OCI-LY1 (cell line): ENCODE data around the gene E2F1.
A peak's percentile ranks its signal among the peaks of the same experiment; 100 is the strongest.

Experiments used
- H2AFZ ChIP-seq: fragments of 200-600 bp; sonication (generic), shearing (Covaris generic); 2 replicates; pipeline ENCODE4 v1.6.0; 2014; ENCODE audit warnings: antibody characterized with exemption, mild to moderate bottlenecking, low read length
- H3F3A ChIP-seq: fragments of 200-600 bp; sonication (generic), shearing (Covaris generic); 2 replicates; pipeline ENCODE4 v1.6.0; 2014; ENCODE audit warnings: mild to moderate bottlenecking, antibody characterized with exemption, low read length, moderate library complexity; ENCODE audit not compliant: insufficient read depth
- H3K27ac ChIP-seq: fragments of 200-600 bp; sonication (generic); 2 replicates; pipeline ENCODE4 v1.5.1; 2014; ENCODE audit warnings: low read length, mixed run types, mild to moderate bottlenecking, low read depth; ENCODE audit not compliant: poor library complexity, severe bottlenecking
- H3K27me3 ChIP-seq: fragments of 200-600 bp; sonication (generic); 2 replicates; pipeline ENCODE4 v1.6.0; 2014; ENCODE audit warnings: antibody characterized with exemption, mild to moderate bottlenecking, low read length, moderate library complexity; ENCODE audit not compliant: insufficient read depth
- H3K36me3 ChIP-seq: fragments of 200-600 bp; sonication (generic); 2 replicates; pipeline ENCODE4 v1.6.1; 2014; ENCODE audit warnings: mild to moderate bottlenecking, antibody characterized with exemption, low read length, moderate library complexity, mixed read lengths; ENCODE audit not compliant: insufficient read depth
- H3K4me1 ChIP-seq: fragments of 200-600 bp; sonication (generic); 2 replicates; pipeline ENCODE4 v1.5.1; 2014; ENCODE audit warnings: mild to moderate bottlenecking, low read length, moderate library complexity; ENCODE audit not compliant: insufficient read depth, severe bottlenecking
- H3K4me2 ChIP-seq: fragments of 200-600 bp; sonication (generic), shearing (Covaris generic); 2 replicates; pipeline ENCODE4 v1.6.1; 2014; ENCODE audit warnings: low read length
- H3K4me3 ChIP-seq: fragments of 200-600 bp; sonication (generic); 2 replicates; pipeline ENCODE4 v1.5.1; 2014; ENCODE audit warnings: low read length, low read depth, mild to moderate bottlenecking, mixed read lengths; ENCODE audit not compliant: poor library complexity, severe bottlenecking
- H3K79me2 ChIP-seq: fragments of 200-600 bp; shearing (Covaris generic); 2 replicates; pipeline ENCODE4 v1.6.1; 2016; ENCODE audit warnings: mixed run types, low read length, mixed read lengths; ENCODE audit not compliant: insufficient read depth
- H3K9ac ChIP-seq: fragments of 200-600 bp; sonication (generic), shearing (Covaris generic); 2 replicates; pipeline ENCODE4 v1.6.1; 2014; ENCODE audit warnings: mild to moderate bottlenecking, low read length, mixed read lengths
- H3K9me2 ChIP-seq: fragments of 200-600 bp; sonication (generic), shearing (Covaris generic); 2 replicates; pipeline ENCODE4 v1.6.1; 2014; ENCODE audit warnings: low read depth, mild to moderate bottlenecking, low read length, mixed read lengths
- H3K9me3 ChIP-seq: fragments of 200-600 bp; shearing (Covaris generic); 2 replicates; pipeline ENCODE4 v1.6.1; 2014; ENCODE audit warnings: low read length, mixed read lengths
- H4K20me1 ChIP-seq: fragments of 200-600 bp; sonication (generic), shearing (Covaris generic); 2 replicates; pipeline ENCODE4 v1.6.0; 2016; ENCODE audit warnings: mild to moderate bottlenecking, low read length; ENCODE audit not compliant: insufficient read depth
- CTCF ChIP-seq: fragments of 200-600 bp; sonication (generic), shearing (Covaris generic); IDR thresholded peaks from 2 replicates; pipeline ENCODE4 v1.5.1; 2017; ENCODE audit warnings: mild to moderate bottlenecking, antibody characterized with exemption, low read length, moderate library complexity, mixed read lengths
- EZH2 ChIP-seq: fragments of 200-600 bp; sonication (generic), shearing (Covaris generic); IDR thresholded peaks from 2 replicates; pipeline ENCODE4 v1.8.0; 2017; ENCODE audit warnings: borderline replicate concordance, mixed run types, mild to moderate bottlenecking, antibody characterized with exemption, low read length, moderate library complexity, mixed read lengths

E2F1 gene

GRCh38 chr20:33664085-33664761 is 22.0 kb downstream of the E2F1 start:
- no peaks in the 10 kb centered on the region for H3K9me3 ChIP-seq
- no peaks in the 10 kb centered on the region for H3K27me3 ChIP-seq
- H3K9ac ChIP-seq, result peak overlapping the region; percentile 86
- peak overlapping the region; percentile 70 for H3K4me3 ChIP-seq
- H3K79me2 ChIP-seq, result no peaks in the 10 kb centered on the region
- peaks cover 48% of the 10 kb centered on the region for H3K36me3 ChIP-seq
- peak overlapping the region; percentile 79 for H3K27ac ChIP-seq
- H3K4me2 ChIP-seq, result peak overlapping the region; percentile 85
- peaks cover 73% of the 10 kb centered on the region for H3K4me1 ChIP-seq
- no peaks in the 10 kb centered on the region for H3F3A ChIP-seq
- no peaks in the 10 kb centered on the region for H4K20me1 ChIP-seq
- H2AFZ ChIP-seq, result no peak overlapping the region
- no peaks in the 10 kb centered on the region for H3K9me2 ChIP-seq
- TF ChIP-seq EZH2, result no peak
- no peak for TF ChIP-seq CTCF

GRCh38 chr20:33663161-33664084 is 22.8 kb downstream of the E2F1 start:
- H3K79me2 ChIP-seq, result no peaks in the 10 kb centered on the region
- peaks cover 65% of the 10 kb centered on the region for H3K4me1 ChIP-seq
- H2AFZ ChIP-seq, result no peak overlapping the region

GRCh38 chr20:33662172-33662571 is 24.0 kb downstream of the E2F1 start, which contains the start of gene C20orf144:
C20orf144 (plus strand) TSS chr20:33662327; CDS start chr20:33662346, 19 bp downstream.
- Histone ChIP-seq H2AFZ (no peak within 1 kb of the TSS), H3K27ac (peak within 1 kb of the TSS; percentile 65)

More at GRCh38 chr20:33663161-33664084, 22.8 kb downstream of the E2F1 start:
- Histone ChIP-seq H3K27ac (peak overlapping the region; percentile 79), H3K9me2 (no peaks in the 10 kb centered on the region), H3K4me2 (peak overlapping the region; percentile 85), H3F3A (no peaks in the 10 kb centered on the region), H3K27me3 (no peaks in the 10 kb centered on the region), H3K9me3 (no peaks in the 10 kb centered on the region), H4K20me1 (no peaks in the 10 kb centered on the region), H3K9ac (peak overlapping the region; percentile 86), H3K36me3 (peaks cover 48% of the 10 kb centered on the region), H3K4me3 (peak overlapping the region; percentile 70)
- no peak for TF ChIP-seq CTCF
- no peak for TF ChIP-seq EZH2

More at GRCh38 chr20:33662172-33662571, 24.0 kb downstream of the E2F1 start, which contains the start of gene C20orf144:
- Histone ChIP-seq H3K9ac (peak within 1 kb of the TSS; percentile 86), H3K4me3 (peak within 1 kb of the TSS; percentile 70), H3K36me3 (peaks cover 49% of the 10 kb centered on the region), H4K20me1 (no peaks in the 10 kb centered on the region), H3K4me1 (peaks cover 53% of the 10 kb centered on the region), H3K79me2 (no peaks in the 10 kb centered on the region), H3K9me2 (no peaks in the 10 kb centered on the region), H3K9me3 (no peaks in the 10 kb centered on the region), H3F3A (no peaks in the 10 kb centered on the region), H3K27me3 (no peaks in the 10 kb centered on the region), H3K4me2 (peak within 1 kb of the TSS; percentile 85)
- TF ChIP-seq EZH2 (no peak), CTCF (no peak)
